ENCODE data around the gene GALNT9.

The GALNT9 gene

DNA sequence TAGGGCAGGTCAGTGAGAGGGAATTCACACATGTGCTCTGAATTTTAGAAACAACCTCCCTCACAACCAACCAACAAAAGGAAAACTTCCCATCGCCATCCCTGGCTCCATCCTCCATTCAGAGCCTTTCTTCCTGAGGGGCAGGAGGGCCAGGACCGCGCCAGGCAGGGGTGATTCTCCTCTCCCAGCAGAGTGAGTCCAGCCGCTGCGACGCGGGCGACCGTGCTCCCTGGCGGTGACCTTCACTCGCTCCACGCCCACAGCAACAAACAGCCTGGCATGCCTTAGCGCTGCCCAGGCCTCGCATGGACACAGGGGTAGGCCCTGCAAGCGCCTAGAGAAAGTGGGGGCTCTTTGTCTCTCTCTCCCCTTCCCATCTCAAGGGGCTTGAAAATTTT, 3.7 kb downstream of the GALNT9 start:
- DNase-seq = no peak

DNA sequence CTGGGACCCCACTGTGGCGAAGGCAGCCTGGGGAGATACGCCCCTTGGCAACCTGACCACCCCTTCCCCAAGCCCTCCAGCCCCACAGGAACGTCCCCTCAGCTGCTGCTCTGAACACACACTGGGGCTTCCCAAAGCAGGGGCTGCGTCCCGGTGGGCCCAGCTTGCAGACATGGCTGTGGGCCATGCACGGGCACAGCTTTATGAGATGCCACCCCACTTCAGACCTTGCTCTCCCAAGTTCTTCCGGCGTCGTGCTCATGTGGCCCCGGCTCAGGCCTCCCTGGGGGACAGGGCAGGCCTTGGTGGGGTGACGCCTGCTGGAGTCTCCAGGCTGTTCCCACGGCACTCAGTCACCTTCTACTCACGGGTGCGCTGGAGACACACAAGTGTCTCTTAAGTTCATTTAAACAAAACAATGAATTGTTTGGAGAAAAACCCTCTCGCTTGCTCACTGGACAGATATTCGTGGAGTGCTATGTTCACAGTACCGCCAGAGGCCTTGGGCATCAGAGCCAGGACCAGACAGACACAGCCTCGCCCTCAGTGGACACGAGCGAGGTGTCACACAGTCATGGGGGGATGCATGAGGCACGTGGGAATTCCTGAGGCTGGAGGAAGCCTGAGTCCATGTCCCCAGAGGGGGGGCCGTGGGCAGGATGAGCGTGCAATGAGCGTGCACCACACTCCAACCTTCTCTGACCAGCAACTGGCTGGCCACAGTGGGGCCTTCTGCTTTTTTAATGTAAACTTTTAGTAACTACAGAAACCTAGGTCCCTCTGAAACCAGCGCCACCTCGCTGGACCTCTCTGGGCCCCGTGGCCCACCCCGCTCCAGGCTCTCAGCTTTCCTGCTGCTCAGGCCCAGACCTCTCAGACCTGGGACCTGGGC, 4.3 kb downstream of the GALNT9 start:
- no peak for DNase-seq

DNA sequence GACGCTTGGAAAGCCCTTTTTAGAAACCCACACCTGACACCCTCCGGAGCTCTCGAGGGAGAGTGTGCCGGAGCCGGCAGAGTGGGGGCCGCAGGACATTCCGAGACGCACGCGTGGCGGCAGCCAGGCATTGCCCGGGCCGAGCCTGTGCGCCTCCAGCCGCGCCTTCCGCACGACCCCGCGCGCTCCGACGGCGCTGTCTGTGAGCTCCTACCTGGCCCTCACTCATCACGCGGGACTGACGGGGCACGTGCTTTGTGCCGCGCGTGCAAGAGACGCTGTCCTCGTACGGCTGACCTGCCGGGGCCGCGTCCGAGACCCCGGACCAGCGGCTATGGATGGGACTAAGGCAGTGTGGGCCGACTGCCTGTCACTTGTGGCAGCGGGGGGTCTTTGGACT, 5.2 kb downstream of the GALNT9 start:
- DNase-seq = no peak

DNA sequence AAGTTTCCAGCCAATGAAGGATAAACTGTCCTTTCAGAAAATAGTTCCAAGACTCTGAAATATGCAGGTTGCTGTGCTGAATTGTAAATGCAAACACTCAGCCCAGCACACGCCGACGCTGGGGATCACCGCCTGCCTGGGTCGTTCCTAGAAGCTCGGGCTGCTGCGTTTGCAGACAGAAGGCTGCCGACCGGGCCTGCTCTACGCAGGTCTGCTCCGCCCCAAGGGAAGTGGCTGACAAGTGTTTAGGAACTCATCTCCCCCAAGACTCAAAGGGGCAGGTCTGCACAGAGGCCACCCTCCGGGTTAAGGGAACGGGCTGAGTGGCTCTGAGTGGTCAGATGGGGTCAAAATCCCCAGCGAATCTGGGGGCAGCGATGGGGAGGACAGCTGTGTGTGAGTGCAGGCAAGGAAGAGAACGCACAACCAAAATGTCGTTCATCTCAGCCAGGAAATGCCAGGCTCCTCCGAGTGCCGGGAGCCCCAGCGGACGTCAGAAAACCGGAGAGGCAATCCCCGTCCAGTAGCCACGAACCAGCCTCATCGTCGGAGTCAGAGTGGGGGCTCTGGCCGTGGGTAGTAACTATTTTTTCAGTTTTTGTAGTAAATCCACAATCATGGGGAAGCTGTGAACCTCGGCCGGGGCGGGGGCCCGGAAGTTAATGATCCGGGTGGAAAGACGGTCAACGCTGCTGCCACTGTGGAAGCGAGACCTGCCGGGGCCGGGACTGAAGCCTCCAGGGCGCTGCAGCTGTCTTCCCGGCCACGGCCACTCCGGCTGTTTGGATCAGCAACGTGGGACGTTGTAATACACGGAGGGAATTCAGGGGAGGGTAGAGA, 6.0 kb downstream of the GALNT9 start:
- DNase-seq = no peak

DNA sequence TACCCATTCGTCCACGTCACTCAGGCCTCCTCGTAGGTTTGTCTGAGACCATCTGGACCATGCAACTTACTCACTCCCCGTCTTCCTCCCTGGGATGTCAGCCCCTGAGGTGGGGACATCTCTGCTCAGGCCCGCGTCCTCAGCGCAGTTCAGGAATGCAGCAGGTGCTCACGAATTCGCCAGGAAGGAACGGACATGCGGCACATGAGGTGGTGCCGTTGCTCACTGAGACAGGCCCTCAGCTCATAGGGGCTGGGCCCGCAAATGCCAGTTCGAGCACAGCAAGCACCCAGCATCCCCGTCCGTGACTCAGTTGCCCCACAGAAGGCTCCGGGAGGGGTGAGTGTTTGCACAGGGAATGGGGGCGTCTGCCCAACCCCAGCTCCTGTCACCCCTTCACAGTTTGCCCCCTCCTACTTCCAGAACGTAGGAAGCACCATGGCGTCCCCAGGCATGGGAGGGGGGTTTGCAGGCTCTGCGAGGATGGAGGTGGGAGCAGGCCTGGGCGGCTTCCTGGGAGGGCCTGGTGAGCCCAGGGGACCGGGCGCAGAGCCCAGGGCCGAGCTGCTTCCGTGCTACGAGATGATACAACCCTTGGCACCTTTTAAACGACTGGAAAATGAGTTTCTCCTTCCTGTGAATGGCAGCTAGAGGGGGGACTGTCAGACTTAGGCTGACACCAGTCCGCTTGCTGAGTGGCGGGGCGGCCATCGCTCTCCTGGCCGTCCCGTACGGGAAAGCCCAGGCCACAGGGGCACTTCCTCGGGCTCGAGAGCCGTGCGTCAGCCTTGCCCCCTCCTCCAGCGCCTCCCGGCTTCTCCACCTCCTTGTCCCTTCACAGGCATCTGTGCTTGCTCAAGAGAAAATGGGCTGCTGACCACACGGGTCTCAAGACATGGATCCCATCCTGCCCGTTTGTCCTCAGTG, 6.9 kb downstream of the GALNT9 start:
- DNase-seq = no peak

DNA sequence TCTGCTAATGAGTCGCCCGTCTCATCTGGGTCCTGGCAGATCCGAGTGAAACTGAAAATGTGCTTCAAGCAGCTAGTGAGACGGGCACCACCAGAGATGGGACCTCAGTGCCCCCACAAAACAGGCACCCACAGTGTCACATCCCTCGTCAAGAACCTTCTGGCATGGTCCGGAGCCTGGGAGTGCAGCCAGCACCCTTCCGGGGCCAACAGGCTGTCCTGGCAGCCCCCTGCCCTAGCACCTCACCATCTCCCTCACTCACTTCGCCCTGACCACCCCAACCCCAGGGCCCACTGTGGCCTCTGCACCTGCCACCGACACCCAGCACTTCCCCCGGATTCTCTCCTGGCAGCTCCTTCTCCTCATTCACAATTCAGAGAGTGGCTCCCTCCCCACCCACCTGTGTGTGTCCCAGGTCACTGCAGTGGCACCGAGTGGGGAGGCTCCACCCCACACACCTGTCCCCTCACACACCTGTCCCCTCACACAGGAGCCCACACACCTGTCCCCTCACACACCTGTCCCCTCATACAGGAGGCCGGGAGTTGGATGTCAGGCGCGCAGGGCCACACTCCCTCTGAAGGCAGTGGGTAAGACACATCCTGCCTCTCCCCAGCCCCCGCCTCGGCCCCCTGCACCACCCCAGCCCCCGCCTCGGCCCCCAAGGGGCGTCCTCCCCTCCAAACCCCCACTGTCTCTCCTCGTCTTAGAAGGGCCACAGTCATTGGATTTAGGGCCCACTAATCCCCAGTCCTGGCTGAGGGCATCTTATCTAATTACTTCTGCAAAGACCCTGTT, 7.9 kb downstream of the GALNT9 start:
- DNase-seq = no peak

DNA sequence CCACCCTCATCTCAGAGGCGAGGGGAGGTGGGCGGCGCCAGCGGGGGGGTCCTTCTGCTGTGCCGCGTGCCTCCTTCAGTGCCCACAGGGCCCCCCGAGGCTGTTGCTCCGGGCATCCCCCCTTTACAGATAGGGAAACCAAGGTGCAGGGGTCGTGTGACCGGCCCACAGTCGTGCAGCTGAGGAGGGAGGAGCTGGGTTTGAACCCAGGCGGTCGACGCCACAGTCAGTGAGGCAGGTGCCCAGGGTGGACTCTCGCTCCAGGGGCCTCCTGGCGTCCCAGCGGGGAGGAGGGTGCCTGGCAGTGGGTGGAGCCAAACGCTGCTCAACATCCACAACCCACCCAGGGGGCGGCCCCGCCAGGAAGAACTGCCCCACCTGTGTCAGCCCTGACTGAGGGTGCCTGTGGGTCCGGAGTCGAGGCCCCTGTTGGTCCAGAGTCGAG, 8.6 kb downstream of the GALNT9 start:
- DNase-seq = no peak

DNA sequence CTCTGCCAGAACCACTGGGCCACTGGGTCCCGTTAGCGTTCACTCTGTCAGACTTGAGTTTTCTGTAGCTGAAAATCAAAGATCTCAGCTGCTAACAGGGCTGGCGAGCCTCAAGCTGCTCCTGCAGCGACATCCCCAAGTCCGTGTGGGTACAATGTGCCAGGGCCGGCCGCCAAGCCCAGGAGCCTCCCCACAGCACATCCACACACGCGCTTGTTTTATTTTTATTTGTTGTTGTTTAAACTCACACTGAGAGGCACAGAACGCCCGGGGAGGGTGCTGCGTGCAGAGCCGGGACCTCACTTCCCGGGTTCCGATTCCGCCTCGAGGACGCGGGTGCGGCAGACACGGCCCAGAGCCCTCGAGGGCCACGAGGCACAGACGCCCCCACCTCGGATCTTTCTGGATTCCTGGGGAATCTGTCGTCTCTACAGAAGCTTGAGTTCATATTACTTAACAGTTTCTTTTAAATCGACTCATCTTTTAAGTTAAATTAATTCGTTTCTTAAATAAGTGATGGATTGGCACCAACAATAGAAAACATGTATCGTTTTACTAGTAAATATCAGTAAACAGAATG, 9.3 kb downstream of the GALNT9 start:
- no peak for DNase-seq

DNA sequence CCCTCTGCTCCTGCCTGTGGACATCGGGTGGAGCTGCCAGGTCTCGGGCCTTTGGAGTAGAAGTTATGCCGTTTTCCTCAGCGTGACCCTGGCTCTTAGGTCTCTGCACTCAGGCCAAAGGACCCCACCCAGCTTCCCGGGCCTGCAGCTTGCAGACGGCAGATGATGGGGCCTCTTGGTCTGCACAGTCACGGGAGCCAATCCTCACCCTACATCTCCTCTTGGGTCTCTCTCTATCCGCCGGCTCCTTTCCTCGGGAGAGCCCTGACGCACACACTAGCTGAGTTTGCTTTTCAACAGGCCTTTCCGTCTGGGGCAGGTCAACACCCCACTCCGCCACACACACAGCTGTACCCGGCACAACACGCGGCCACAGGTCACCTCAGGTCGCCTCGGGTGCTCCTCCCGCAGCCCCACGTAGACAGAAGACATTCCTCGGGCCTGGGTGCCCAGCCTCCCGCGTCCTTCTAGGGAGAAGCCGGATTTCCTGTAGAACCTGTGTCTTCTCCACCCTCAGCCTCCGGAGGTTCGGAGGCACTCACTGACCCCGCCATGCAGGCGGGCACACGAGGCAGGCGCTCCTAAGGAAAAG, 9.9 kb downstream of the GALNT9 start:
- no peak for DNase-seq

DNA sequence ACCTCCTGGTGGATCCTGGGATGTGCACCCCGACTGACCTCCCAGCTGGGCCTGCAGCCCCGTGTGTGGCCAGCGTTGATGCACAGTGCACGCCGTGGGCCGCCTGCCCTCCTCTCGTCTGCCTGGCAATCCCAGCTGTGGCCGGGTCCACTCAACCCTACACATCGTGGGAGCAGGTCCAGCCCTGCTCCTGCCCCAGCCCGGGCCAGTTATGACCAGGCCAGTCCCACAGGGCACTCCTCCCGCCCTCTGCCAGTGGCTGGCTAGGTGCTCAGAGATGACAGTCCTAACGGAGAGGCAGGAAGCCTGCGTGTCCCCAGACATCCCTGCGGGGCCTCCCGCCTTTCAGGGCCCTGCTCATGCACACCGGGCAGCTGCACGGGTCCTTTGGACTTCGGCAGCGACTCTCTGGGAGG, 10.8 kb downstream of the GALNT9 start:
- no peak for DNase-seq

DNA sequence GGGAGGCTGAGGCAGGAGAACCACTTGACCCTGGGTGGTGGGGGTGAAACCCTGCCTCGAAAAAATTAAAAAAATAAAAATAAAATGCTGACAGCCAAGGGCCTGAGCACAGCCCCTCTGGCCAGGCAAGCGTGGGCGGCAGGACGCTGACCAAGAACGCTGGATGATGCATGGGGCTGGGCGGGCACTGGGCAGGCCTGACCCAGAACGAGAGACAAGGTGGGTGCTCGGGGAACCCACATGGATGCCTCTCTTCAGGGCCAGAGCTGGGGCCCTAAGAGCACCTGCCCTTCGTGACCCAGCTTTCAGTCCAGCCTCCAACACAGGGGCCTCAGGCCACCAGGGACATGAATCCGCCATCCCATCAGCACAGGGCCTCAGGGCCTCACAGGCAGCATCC, 11.3 kb downstream of the GALNT9 start:
- no peak for DNase-seq

DNA sequence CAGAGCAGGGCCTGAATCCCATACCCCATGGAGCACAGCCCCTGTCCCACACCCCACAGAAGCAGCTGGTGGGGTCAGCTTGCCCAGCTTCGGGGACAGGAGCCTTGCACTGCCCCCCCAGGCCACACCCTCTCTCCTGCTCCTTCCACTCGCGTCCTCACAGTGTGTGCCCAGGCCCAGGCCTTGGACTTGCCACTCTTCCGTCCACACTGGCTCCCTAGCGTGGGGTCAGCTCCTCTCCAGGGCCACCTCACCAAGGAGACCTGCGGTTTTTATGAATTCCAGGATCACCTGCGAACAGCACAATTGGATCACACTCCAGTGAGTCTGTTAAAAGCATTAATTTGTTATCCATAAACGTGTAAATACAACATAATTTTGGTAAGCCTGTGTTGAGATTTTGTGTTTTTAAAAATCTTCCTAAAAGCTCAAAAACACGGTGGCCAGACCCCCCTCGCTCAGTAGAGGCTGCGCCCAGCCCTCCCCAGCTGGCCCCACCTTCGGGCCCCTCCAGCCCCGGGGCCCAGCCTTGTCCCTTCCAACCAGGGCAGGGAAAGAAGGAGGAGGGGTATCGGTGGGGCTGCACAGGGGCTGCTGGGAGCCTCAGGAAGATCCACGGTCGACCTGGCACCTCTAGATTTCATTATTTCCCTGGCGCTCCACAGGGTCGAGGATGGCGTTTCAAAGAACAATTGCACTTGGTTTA, 12.0 kb downstream of the GALNT9 start:
- no peak for DNase-seq

DNA sequence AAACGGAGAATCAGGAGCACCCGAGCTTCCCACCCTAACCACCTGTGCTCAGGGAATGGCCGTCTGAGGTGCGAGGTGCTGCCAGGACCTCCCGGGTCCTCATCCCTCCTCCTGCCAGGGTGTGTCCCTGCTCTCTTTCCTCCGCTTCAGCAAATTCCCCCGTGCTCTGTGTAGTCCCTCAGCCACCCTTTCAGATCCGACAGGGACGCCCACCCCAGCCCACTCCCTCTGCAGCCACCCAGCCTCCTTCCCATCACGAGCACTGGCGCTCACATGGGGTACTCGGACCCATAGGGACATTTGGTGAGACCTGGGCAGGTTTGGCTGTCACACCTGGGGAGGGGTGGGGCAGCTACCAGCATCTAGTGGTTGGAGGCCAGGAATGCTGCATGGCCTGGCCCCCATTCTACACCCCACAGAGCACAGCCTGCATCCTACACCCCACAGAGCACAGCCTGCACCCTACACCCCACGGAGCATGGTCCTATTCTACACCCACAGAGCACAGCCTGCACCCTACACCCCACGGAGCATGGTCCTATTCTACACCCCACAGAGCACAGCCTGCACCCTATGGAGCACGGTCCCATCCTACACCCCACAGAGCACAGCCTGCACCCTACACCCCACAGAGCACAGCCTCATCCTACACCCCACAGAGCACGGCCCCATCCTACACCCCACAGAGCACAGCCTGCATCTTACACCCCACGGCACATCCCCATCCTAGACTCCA, 12.7 kb downstream of the GALNT9 start:
- no peak for DNase-seq

DNA sequence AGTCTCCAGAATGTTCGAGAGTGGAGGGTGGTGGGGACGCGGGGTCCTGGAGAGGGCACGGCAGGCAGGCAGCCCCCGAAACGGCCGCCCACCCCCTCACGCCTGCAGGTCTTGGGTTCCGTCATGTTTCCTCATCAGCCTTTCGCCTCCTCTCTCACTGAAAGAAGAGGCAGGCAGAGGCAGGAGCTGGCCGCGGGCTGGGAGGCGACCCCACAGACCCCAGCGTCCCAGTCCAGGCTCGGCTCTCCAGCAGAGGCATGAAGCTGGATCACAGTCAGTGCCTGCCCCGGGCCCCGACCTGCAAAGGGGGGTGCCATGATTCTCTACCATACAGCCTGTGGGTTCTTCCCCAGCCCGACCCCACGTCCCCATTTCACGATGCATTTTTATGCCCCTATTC, 13.4 kb downstream of the GALNT9 start:
- DNase-seq = no peak

DNA sequence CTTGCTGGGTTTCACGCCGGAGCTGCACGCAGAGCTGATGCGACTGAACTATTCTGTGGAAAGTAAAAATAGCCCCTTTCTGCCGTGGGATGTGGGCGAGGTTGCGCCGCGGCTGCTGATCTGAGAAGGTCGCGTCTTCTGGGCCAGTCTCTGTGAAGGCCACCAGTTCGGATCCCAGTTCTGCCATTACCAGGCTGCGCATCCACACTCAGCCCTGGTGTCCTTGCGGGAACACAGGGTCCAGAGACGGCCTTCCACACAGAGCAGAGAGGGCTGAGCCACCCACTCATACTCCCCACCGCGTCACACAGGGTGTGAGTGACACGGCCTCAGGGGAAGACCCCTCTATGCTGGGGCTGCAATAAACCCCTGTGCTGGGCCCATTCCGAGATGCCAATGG, 13.9 kb downstream of the GALNT9 start:
- DNase-seq = no peak

DNA sequence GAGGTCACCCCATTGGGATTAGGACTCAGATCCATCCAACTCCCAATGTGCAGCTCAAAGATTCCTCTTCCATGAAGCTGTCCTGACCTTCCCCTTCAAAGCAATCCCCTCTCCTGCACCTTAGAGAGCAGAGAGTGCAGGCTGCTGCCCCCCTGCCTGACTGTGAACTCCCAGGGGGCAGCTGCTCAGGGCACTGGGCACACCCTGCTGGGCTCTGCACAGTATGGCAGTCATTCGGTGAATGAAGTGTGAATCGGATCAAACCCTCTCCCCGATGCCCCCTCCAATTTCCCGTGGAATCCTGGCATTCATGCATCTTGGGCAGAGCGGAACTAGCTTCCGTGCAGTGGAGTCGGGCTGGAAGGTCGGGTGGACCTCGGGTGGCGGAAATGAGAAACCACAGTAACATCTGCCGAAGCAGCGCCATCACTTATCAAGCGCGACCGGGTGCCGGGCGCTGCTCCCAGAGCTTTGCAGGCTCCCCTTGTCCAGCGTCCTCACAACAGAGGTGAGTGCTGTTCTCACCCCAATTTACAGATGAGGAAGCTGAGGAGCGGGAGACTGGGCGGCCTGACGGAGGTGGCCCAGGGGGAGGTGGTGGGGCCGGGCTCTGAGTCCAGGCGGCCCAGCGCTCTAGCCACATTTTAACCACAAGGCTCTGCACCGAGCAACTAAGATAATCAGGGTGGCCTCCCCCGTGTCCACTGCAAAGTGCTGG, 14.7 kb downstream of the GALNT9 start:
- no peak for DNase-seq

DNA sequence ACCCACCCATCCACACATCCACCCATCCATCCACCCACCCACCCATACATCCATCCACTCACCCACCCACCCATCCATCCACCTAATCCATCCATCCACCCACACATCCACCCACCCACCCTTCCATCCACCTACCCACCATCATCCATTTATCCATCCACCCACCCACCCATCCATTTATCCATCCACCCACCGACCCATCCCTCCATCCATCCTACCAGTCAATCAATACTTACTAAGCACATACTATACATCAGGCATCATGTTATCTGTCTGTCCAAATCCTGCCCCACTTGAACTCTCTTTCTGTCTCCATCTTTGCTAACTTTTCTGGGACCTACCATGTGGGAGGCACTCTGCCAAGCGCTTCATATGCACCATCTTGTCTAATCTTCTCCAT, 15.4 kb downstream of the GALNT9 start:
- DNase-seq = no peak

DNA sequence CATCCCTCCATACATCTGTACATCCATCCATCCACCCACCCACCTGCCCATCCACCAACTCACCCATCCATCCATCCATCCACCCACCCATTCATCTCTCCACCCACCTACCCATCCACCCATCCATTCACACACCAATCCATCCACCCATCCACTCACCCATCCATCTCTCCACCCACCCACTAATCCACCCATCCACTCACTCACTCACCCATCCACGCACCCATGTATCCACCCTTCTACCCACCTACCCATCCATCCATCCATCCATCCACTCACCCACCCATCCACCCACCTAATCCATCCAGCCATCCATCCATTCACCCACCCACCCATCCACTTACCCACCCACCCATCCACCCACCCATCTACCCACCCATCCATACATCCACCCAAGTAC, 16.2 kb downstream of the GALNT9 start:
- DNase-seq = no peak

DNA sequence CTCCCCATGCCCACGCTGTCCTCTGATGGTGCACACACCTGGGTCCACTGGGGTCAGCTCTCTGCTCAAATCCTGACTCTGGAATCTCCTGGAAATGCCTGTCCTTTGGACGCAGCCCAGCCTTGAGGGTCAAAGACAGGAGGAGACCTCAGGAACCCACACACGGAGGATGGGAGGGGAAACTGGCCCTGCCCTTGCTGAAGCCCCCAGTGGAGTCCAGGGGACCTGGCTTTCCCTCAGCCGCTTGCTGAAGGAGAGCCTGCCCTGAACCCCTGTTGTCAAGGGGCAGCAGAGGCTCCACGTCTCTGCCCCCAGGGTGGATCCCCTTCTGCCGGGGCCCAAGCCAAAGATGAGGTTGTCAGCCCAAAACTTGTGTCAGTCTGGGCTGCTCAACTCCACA, 16.9 kb downstream of the GALNT9 start:
- DNase-seq = no peak

All from NCI-H226 (cell line).